T-helper 9 cell (primary cell): ENCODE data around the gene SUN2.

Experiments used
- DNase-seq: peaks from one replicate; pipeline ENCODE4 v3.0.0-alpha.2; 2020

Gene SUN2

DNA sequence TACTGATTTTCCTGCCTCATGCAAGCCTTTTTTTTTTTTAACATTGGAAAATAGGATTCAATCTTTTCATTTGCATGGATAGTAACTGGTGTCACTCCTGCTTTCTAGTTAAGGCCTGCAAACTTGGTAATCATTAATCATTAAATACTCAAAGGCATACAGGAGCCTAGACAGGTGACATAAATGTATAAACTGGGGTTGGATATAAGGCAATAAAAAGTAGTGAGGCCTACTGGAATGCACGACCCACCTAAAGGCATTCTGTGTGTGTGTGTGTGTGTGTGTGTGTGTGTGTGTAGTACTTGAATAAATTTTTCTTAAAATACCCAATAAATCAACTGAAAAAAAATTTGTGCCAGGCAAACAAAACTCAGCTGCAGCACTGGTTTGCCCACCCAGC lies 66.1 kb downstream of the SUN2 start:
- no peak for DNase-seq

DNA sequence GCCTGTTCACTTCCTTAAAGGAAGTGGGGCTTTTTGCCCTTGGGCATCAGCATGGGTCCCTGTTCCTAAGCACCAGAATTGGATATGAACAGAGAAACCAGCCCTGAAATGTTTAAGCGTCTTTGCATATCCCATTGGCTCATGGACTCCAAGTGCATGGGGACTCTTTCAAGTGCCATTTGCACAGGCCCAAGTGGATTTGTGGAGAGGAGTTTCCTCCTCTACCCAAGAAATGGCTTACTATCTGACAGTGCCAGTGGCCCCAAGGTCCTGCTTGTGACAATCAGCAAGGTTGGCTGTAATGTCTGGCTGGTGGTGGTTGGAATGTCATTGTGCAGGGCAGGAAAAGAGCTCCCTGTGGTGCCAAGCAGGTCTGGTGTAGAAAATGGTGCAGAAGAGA lies 70.0 kb downstream of the SUN2 start:
- no peak for DNase-seq

DNA sequence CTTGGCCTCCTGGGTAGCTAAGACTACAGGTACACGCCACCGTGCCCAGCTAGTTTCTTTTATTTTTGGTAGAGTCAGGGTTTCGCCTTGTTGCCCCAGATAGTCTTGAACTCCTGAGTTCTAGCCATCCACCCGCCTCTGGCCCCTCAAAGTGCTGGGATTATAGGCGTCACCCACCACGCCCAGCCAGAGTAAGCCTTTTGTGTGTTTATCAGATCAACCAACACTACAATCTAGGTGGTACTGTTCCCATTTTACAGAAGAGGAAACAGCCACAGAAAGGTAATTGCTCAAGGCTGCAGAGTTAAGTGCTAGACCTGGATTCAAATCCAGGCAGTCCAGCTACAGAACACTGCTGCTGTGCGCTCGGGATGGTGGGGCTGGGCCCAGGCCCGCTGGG lies 70.9 kb downstream of the SUN2 start:
- DNase-seq: no peak
